HTERT RPE-1 (cell line): ENCODE measurements around the gene TRIM17.

Source experiments
- in situ Hi-C: fragments of 300-500 bp; cut with MboI; formaldehyde crosslinking; loops from 4 replicates; pipeline ENCODE4 v1.14.3; 2020; ENCODE audit warnings: low sequenced_read_pairs

The TRIM17 gene

DNA sequence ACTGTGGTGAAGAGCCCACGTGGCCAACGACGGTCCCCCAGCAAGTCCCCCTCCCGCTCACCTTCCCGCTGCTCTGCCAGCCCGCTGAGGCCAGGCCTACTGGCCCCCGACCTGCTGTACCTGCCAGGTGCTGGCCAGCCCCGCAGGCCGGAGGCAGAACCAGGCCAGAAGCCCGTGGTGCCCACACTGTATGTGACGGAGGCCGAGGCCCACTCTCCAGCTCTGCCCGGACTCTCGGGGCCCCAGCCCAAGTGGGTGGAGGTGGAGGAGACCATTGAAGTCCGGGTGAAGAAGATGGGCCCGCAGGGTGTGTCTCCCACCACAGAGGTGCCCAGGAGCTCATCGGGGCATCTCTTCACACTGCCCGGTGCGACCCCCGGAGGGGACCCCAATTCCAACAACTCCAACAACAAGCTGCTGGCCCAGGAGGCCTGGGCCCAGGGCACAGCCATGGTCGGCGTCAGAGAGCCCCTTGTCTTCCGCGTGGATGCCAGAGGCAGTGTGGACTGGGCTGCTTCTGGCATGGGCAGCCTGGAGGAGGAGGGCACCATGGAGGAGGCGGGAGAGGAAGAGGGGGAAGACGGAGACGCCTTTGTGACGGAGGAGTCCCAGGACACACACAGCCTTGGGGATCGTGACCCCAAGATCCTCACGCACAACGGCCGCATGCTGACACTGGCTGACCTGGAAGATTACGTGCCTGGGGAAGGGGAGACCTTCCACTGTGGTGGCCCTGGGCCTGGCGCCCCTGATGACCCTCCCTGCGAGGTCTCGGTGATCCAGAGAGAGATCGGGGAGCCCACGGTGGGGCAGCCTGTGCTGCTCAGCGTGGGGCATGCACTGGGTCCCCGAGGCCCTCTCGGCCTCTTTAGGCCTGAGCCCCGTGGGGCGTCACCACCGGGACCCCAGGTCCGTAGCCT lies 56.8 kb downstream of the TRIM17 start:
- in situ Hi-C loops = no loop called here

DNA sequence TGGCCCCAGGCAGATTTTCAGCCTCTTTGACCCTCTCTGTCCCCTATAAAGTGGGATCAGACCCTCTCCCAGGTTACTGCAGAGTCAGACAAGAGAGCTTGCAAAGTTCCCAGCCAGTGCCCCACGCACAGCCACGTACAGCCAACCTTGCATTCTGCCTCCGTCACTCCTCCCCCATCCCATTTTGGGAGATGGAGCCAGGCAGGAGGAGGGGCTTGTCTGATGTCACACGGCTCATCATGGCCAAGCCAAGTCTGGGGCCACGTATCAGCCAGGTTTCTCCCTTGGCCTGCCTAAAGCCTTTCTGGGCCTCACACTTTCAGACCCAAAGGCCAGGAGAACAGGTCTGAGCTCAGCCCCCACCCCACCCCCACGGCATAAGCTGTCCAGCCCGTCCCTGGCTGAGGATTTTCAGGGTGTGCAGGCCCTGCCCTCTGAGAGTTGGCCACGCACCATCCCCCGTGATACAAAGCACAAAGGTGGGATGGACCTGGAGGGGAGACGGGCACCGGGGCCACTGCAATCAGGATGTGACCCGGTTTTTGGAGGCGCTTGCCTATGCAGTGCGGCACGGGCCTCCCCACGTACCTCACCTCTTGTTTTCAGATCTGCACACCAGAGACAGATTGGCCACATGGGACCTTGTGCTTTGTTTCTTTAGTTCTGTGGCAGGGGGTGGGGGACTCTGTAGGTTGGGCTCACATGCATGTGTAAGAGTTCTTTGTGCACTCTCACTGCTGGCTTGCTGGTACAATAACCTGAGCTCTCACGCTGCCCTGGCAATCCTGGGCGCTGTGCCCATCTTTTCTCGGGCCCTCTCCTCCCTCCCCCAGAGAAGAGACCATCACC lies 57.7 kb downstream of the TRIM17 start:
- in situ Hi-C loops = no loop called here

DNA sequence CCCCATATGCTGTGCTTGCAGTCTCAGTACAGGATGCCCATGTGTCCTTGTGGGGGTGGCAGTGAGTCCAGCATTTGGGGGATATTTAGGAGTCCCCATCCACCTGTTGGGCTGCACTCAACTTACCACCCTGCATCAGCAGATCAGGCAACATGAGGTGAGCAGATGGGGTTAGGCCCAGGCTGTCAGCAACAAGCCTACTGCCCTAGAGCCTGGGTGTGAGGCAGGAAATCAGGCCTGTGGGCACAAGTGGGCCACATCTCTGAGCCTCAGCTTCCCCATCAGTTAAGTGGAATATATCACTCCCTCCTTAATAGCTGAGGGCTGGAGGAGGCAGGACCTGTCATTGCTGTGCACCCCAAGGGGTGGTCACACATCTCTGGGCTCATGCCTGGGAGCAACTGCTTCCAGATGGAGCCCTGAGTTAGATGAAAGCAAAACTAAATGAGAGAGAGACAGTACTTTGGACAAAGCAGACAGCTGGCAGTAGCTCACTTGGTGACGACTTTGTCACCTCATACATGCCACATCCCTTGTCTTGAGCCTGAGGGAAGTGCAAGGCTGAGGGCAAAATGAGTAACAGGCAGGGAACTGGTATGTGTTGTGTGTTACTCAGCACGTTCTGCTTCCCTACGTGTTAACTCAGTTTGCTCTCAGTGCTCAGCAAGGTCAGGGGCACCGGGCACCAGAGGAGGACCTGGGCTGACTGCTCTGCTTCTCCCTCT lies 58.5 kb downstream of the TRIM17 start:
- in situ Hi-C loops = no loop called here
